Stimulated activated CD4-positive, alpha-beta T cell treated with anti-CD3 and anti-CD28 coated beads, Interleukin-4, amount 100 ng/mL, for 24 hours (primary cell): ENCODE measurements around the gene RASSF9.

Experiments
- DNase-seq: peaks from one replicate; pipeline ENCODE4 v3.0.0-alpha.2; 2020

The RASSF9 gene

GRCh38 chr12:85820101-85820500 is 16.1 kb downstream of the RASSF9 start:
- no peak for DNase-seq

- no peak for DNase-seq
These were observed 21.5 kb downstream of the RASSF9 start for GRCh38 chr12:85814741-85815140.

- no peak for DNase-seq
These were observed 22.1 kb downstream of the RASSF9 start for GRCh38 chr12:85814071-85814470.

- DNase-seq, result no peak
These were observed 26.7 kb downstream of the RASSF9 start for GRCh38 chr12:85809500-85809899.

GRCh38 chr12:85807730-85808129 is 28.5 kb downstream of the RASSF9 start:
- DNase-seq, result no peak

- DNase-seq, result no peak
These were observed 30.6 kb downstream of the RASSF9 start for GRCh38 chr12:85805654-85806053.

- DNase-seq, result no peak
These were observed 31.5 kb downstream of the RASSF9 start for GRCh38 chr12:85804663-85805062.

- no peak for DNase-seq
These were observed 32.3 kb downstream of the RASSF9 start for GRCh38 chr12:85803923-85804322.

GRCh38 chr12:85803231-85803630 is 33.0 kb downstream of the RASSF9 start:
- no peak for DNase-seq

GRCh38 chr12:85798122-85798521 is 38.1 kb downstream of the RASSF9 start:
- no peak for DNase-seq

- DNase-seq, result no peak
These were observed 40.2 kb downstream of the RASSF9 start for GRCh38 chr12:85796001-85796400.

- no peak for DNase-seq
These were observed 41.7 kb downstream of the RASSF9 start for GRCh38 chr12:85794531-85794930.

- DNase-seq, result no peak
These were observed 52.0 kb downstream of the RASSF9 start for GRCh38 chr12:85784096-85784720.

GRCh38 chr12:85782711-85783110 is 53.5 kb downstream of the RASSF9 start:
- DNase-seq, result no peak

GRCh38 chr12:85781766-85782165 is 54.4 kb downstream of the RASSF9 start:
- no peak for DNase-seq

GRCh38 chr12:85779768-85780167 is 56.4 kb downstream of the RASSF9 start:
- no peak for DNase-seq

GRCh38 chr12:85775091-85775490 is 61.1 kb downstream of the RASSF9 start:
- DNase-seq, result no peak

GRCh38 chr12:85765453-85765869 is 70.7 kb downstream of the RASSF9 start:
- DNase-seq, result no peak

- DNase-seq, result no peak
These were observed 76.6 kb downstream of the RASSF9 start for GRCh38 chr12:85759623-85760022.

GRCh38 chr12:85759091-85759490 is 77.1 kb downstream of the RASSF9 start:
- no peak for DNase-seq

- DNase-seq, result no peak
These were observed 80.4 kb downstream of the RASSF9 start for GRCh38 chr12:85755760-85756159.
